ENCODE results near the gene CTBP1.
"Not testable (repeated sequence)": the region's sequence is repeated elsewhere in the genome, so short reads cannot be mapped to it uniquely, and the experiment has no call there.

CTBP1 gene

GRCh38 chr4:1248245-1249147 lies at the start of gene CTBP1:
TSS of gene CTBP1 (minus strand) at chr4:1249130. CDS start at chr4:1241331, 7,799 bp downstream.
- DNase-seq: peak; percentile 79

DNA sequence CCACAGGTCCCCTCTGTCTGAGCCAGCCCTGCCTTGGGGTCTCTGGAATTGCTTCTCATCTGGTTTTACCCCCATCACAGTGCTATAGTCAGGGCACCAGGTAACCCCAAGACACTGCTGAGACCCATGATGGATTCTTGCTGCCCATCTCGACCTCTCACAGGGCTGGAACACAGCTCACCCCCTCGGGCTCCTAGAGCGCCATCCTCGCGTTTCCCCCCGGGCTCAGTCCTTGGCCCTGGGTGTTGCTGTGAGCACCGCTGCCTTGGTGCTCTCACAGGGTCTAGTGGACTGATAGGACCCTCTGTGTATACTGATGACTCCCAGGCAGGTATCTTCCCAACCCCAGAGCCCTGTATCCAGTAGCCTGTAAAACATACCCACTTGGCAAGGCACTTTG lies 49.5 kb upstream of the CTBP1 start:
- no peak for DNase-seq

- no peak for DNase-seq
Observed at GRCh38 chr4:1297456-1298325, 48.8 kb upstream of the CTBP1 start.

GRCh38 chr4:1297023-1297395 lies 48.1 kb upstream of the CTBP1 start:
- no peak for DNase-seq

DNA sequence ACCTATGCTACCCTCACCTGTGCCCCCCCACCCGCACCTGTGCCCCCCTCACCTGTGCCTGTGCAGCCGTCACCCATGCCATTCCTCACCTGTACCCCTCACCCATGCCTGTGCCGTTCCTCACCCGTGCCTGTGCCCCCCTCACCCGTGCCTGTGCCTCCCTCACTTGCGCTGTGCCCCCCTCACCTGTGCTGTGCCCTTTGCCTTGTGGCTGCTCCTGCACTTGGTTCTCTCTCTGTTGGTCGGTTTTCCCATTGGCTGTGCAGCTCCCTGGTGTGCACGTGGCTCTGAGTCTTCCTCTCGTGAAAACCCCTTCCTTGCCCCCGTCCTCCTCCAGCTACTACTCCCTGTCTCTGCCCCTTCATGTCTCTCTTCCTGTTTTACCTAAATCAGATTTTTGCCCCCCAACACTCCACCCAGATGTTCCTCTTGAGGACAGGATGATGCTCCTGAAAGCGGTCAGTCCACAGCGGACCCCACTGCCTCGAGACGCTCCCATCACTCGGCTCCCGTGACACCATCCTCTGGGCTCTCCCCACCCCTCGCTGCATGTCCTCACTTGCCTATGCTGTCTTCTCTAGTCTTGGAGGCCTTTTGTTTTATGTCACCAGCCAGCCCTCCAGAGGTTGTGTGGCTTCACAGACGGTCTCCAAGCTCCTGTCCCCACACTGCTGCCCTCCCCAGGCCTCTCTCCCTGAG lies 47.5 kb upstream of the CTBP1 start:
- no peak for DNase-seq

- DNase-seq: no peak
Observed at GRCh38 chr4:1295405-1296055, 46.6 kb upstream of the CTBP1 start.

GRCh38 chr4:1294891-1295290 lies 46.0 kb upstream of the CTBP1 start:
- DNase-seq: no peak

DNA sequence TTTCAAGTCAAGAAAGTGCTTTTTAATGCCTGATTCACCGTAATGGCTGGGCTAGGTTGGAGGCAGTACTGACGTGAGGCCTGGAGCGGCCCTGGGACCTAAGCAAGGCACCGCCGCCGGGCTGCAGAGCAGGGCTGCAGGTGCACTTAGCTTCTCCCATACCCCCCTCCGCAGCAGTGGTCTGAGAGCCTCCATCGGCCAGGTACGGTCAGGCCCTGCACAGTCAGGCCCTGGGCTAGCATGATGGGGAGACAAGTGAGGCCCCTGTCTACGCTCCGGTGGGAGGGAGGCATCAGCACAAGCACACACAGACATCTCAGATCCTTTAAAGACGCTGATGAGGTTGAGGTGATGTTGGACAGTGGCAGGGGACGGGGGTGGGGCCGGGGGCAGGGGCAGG lies 45.5 kb upstream of the CTBP1 start:
- DNase-seq: no peak

DNA sequence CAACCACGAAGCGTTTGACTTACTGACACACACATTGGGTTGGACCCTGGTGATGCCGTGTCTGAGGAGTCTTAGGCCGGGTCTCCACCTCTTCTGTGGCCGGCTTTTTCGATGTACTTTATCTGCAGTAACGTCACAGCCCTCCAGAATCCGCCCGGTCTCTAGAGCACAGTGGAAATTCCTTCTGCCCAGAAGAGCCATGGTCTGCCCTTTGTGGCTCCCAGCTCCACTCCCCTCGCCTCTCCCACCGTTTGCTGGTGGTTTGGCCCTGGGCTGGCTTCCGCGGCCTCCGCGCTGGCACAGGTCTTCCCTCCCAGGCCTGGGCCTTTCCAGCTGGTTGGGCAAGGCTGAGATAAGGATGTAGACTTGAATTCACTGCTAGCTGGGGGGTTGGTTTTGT lies 45.1 kb upstream of the CTBP1 start:
- no peak for DNase-seq

DNA sequence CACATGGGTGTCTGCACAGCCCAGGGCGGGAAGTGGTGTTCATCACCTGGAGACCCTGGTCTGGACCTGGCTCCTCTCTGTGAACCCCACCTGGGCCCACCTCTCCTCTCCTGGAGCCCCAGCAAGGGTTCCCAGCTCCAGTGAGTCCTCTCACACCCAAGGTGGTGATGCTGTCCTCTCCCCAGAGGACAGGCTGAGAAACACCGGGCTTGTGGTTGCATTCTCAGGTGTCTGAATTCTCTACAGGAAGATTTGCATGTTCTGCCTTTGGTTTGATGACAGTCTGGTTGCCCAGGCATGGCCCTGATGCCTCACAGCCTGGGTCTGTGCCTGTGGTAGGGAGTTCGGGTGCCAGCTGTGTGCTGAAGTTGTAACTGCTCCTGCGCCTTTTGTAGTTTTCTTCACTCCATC lies 44.6 kb upstream of the CTBP1 start:
- DNase-seq: no peak

- not testable (repeated sequence) for DNase-seq
Observed at GRCh38 chr4:1292703-1293011, 43.7 kb upstream of the CTBP1 start.

DNA sequence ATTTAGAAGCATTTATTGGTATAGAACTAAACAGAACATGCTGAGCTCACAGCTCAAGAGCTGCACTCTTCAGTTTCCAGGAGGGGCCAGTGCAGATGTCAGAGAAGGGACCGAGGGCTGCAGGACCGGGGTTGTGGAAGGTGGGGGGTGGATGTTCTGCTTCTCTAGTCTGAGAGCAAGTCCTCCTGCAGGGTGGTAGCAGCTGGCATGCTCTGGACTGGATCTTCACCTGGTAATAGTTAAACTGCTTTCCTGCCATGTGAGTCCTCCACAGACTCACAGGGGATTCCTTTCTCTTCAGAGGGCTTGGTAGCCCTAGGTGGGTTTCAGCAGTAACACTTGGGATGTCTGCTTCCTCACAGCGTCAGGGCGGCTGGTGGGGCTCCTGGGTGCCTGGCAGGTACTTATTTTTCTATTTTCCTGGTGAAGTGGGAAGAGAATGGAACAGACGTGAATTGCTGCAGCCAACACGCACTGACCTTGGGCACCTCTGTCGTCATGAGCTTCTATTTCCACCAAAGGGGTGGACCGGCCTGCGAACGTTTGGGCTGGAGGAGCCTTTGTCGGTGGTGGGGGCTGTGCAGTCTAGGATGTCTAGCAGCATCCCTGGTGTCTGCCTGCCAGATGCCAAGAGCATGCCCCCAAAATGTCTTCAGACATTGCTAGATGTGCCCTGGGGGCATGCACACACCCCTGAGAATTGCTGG lies 43.2 kb upstream of the CTBP1 start:
- DNase-seq: no peak

GRCh38 chr4:1291091-1291490 lies 42.2 kb upstream of the CTBP1 start:
- no peak for DNase-seq

DNA sequence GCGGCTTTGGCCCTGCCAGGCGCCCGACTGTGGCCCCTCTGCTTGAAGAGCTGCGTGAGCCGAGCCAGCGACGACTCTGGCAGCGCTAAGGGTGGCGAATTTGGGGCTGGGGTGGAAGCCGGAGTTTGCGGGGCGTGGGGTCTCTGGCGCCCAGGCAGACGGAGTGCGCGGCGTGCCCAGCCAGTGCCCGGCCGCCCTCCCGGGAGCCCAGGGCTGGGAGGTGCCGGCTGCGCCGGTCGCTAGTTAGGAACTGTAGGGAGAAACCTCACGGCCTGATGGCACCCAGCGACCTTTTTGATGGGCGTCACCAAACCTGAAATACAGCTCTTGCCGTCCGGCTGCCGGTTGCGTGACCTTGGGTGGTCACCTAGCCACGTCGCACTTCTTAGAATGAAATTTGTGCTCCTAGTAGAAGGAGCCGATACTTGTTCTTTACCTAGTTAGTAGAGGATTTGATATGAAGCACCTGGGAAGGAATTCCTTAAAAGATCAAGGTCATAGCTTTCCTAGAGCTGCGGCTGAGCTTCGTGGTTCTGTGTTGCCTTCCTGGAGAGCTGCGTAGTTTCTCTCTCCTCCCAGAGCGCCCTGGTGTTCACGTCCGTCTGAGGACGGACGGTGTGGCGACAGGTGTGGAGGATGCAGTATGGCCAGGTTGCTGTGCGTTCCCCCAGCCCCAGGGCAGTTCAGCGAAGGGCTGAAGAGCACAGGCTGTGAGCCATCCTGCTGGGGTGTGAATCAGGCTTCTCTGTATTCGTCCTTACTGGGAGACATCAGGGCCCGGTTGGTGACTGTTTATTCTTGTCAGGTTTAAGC lies 41.4 kb upstream of the CTBP1 start:
- DNase-seq: no peak

DNA sequence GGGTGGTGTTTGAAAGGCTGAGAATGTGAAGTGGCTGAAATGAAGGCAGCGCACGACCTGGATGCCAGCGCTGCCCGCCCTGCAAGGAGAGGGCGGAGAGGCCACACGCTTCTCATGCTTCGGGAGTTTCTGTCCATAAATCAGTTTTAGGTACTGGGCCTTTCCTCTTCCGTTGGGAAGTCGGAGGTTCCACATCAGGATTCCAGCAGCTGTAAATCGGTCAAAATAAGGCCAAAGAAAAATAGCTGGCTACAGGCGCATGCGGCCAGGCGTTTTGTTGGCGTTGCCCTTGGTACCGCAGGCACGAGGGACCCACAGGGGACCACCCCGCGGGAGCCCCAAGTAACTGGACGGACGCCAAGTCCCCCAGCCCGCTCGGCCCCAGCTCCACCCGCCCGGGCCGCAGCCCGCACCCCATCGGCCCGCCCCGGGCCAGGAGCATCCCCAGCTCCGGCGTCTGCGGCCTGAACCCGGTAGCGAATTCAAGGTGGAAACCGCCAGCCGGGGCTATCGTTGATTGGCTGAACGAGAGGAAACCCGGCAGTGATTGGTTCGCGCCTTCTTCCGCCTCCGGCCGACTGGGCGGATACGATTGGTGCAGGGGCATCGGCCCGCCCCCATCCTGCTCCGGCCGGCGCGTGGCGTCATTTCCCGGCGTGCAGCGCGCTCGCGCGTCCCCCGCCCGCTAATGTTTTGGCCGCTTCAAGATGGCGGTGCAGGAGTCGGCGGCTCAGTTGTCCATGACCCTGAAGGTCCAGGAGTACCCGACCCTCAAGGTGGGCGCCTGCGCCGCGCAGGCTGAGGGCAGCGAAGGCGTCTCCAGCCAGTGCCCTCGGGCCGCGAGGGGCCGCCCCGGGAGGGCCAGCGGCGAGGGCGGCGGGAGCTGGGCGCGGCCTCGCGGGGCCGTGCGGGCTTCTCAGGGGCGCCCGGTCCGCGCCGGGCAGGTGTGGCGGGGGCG lies 40.6 kb upstream of the CTBP1 start, which contains the start of gene MAEA:
Gene MAEA, plus strand, starts transcription at position 685 of the 958 bp plus-strand sequence. Its CDS starts 23 bp downstream, at position 708.
- peak; percentile 97 for DNase-seq

- no peak for DNase-seq
Observed at GRCh38 chr4:1288786-1289185, 39.9 kb upstream of the CTBP1 start.

GRCh38 chr4:1285790-1286553 lies 37.0 kb upstream of the CTBP1 start:
- no peak for DNase-seq

GRCh38 chr4:1285151-1285789 lies 36.3 kb upstream of the CTBP1 start:
- no peak for DNase-seq

DNA sequence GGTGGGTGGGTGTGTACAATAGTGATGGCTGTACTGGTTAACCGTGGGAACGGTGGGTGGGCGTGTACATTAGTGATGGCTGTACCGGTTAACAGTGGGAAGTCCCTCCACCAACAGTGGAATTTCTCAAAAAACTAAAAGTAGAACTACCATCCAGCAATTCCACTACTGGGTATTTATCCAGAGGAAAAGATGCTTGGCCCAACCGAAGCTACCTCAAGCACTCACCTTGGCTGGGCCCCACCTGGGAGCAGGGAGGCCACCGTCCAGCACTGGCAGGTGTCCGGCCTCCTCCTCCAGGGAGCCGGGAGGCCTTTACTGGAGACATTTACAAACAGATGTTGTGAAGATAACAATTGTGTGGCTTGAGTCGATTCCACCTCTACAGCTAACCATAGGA lies 34.8 kb upstream of the CTBP1 start:
- no peak for DNase-seq
